ENCODE measurements around the gene TOX2.

TOX2 gene

GRCh38 chr20:43969501-43970182, 55.0 kb downstream of the TOX2 start:
- no peak for DNase-seq (ENCODE audit: low read depth)
- TF ChIP-seq CTCF (conservative IDR thresholded peaks at IDR 0.05; ENCODE audit: low read depth, low read length): no peak

GRCh38 chr20:43971267-43971666, 56.6 kb downstream of the TOX2 start:
- no peak for TF ChIP-seq CTCF (conservative IDR thresholded peaks at IDR 0.05; ENCODE audit: low read depth, low read length)
- no peak for DNase-seq (ENCODE audit: low read depth)
- H3K4me3 ChIP-seq (ENCODE audit: low read length): no peak overlapping the region

More at GRCh38 chr20:43969501-43970182, 55.0 kb downstream of the TOX2 start:
- no peak overlapping the region for H3K4me3 ChIP-seq (ENCODE audit: low read length)

- no peak overlapping the region for H3K4me3 ChIP-seq (ENCODE audit: low read length)
- TF ChIP-seq CTCF (conservative IDR thresholded peaks at IDR 0.05; ENCODE audit: low read depth, low read length): no peak
- no peak for DNase-seq (ENCODE audit: low read depth)
Observed at GRCh38 chr20:43972051-43972450, 57.4 kb downstream of the TOX2 start.

GRCh38 chr20:43972692-43973091, 58.0 kb downstream of the TOX2 start:
- H3K4me3 ChIP-seq (ENCODE audit: low read length): no peak overlapping the region
- TF ChIP-seq CTCF (conservative IDR thresholded peaks at IDR 0.05; ENCODE audit: low read depth, low read length): no peak
- no peak for DNase-seq (ENCODE audit: low read depth)

- DNase-seq (ENCODE audit: low read depth): no peak
- H3K4me3 ChIP-seq (ENCODE audit: low read length): no peak overlapping the region
- TF ChIP-seq CTCF (conservative IDR thresholded peaks at IDR 0.05; ENCODE audit: low read depth, low read length): no peak
Observed at GRCh38 chr20:43973231-43973630, 58.6 kb downstream of the TOX2 start.

- TF ChIP-seq CTCF (conservative IDR thresholded peaks at IDR 0.05; ENCODE audit: low read depth, low read length): no peak
- DNase-seq (ENCODE audit: low read depth): no peak
Observed at GRCh38 chr20:43973671-43974450, 59.2 kb downstream of the TOX2 start.

GRCh38 chr20:43974695-43975094, 60.0 kb downstream of the TOX2 start:
- no peak for TF ChIP-seq CTCF (conservative IDR thresholded peaks at IDR 0.05; ENCODE audit: low read depth, low read length)
- H3K4me3 ChIP-seq (ENCODE audit: low read length): no peak overlapping the region
- DNase-seq (ENCODE audit: low read depth): no peak

More at GRCh38 chr20:43973671-43974450, 59.2 kb downstream of the TOX2 start:
- no peak overlapping the region for H3K4me3 ChIP-seq (ENCODE audit: low read length)
